Liver (tissue), 9 donors: Measurements from ENCODE around the gene ZACN. TPM values are rescaled to one million over a fixed set of nuclear protein-coding genes. Genes with fewer than 3 reads are reported as not detected.
"Not testable (repeated sequence)": the region's sequence is repeated elsewhere in the genome, so short reads cannot be mapped to it uniquely, and the experiment has no call there.

Source experiments
- DNase-seq: peaks from one replicate; pipeline ENCODE4 v3.0.0-alpha.2; 2017; ENCODE audit warnings: low spot score
- H3K27ac ChIP-seq, 2 donors: one replicate each; pipeline ENCODE4 v1.7.0; 2013; ENCODE audit warnings: inconsistent platforms in 2 of 2, low read length in 2 of 2, control low read depth in 1 of 2, low read depth in 1 of 2, mild to moderate bottlenecking in 1 of 2
- H3K27me3 ChIP-seq, 4 donors: one replicate each; pipeline versions ENCODE4 v1.6.1 to v1.7.0; 2013; ENCODE audit warnings: low read length in 3 of 4, inconsistent platforms in 1 of 4, mild to moderate bottlenecking in 1 of 4, moderate library complexity in 1 of 4; ENCODE audit not compliant: control insufficient read depth in 4 of 4, insufficient read depth in 4 of 4
- H3K36me3 ChIP-seq, 4 donors: one replicate each; pipeline versions ENCODE4 v1.6.1 to v1.7.0; 2013; ENCODE audit warnings: low read length in 3 of 4, mild to moderate bottlenecking in 3 of 4, low read depth in 1 of 4, moderate library complexity in 1 of 4; ENCODE audit not compliant: control insufficient read depth in 4 of 4, insufficient read depth in 3 of 4
- H3K4me1 ChIP-seq, 4 donors: one replicate each; pipeline versions ENCODE4 v1.6.1 to v1.7.0; 2013; ENCODE audit warnings: low read length in 3 of 4, mild to moderate bottlenecking in 3 of 4, moderate library complexity in 1 of 4; ENCODE audit not compliant: control insufficient read depth in 4 of 4, insufficient read depth in 4 of 4
- H3K4me3 ChIP-seq, 3 donors: one replicate each; pipeline versions ENCODE4 v1.6.1 to v1.7.0; 2013; ENCODE audit warnings: low read length in 3 of 3, control low read depth in 1 of 3, low read depth in 1 of 3, mild to moderate bottlenecking in 1 of 3
- H3K9ac ChIP-seq, 2 donors: one replicate each; pipeline ENCODE4 v1.7.0; 2013; ENCODE audit warnings: low read length in 2 of 2, mild to moderate bottlenecking in 2 of 2, moderate library complexity in 2 of 2, control low read depth in 1 of 2, low read depth in 1 of 2
- H3K9me3 ChIP-seq, 4 donors: one replicate each; pipeline versions ENCODE4 v1.6.1 to v1.7.0; 2013; ENCODE audit warnings: low read length in 3 of 4; ENCODE audit not compliant: control insufficient read depth in 4 of 4
- EGR1 ChIP-seq, 2 donors: IDR thresholded peaks; 2 replicates each; pipeline ENCODE4 v1.6.1; 2016 to 2018; ENCODE audit warnings: antibody characterized with exemption in 2 of 2, low read depth in 2 of 2
- FOXA1 ChIP-seq: IDR thresholded peaks from 2 replicates; pipeline ENCODE4 v1.6.1; 2016; ENCODE audit warnings: antibody characterized with exemption
- HNF4A ChIP-seq, 2 donors: conservative IDR thresholded peaks; 2 replicates each; pipeline ENCODE4 v1.6.1; 2016; ENCODE audit warnings: antibody characterized with exemption in 2 of 2, mild to moderate bottlenecking in 2 of 2
- JUND ChIP-seq, 2 donors: IDR thresholded peaks; 2 replicates each; pipeline ENCODE4 v1.6.1; 2016; ENCODE audit warnings: antibody characterized with exemption in 2 of 2
- MAX ChIP-seq: IDR thresholded peaks from 2 replicates; pipeline ENCODE4 v1.6.1; 2016; ENCODE audit warnings: antibody characterized with exemption
- NR2F2 ChIP-seq: IDR thresholded peaks from 2 replicates; pipeline ENCODE4 v1.6.1; 2016; ENCODE audit warnings: antibody characterized with exemption
- REST ChIP-seq: IDR thresholded peaks from 2 replicates; pipeline ENCODE4 v1.6.1; 2016; ENCODE audit warnings: antibody characterized with exemption, mild to moderate bottlenecking
- YY1 ChIP-seq: IDR thresholded peaks from 2 replicates; pipeline ENCODE4 v1.6.1; 2016; ENCODE audit warnings: antibody characterized with exemption, mild to moderate bottlenecking
- WGBS: extraction: QIAGEN DNeasy Blood & Tissue Kit; methylation state at CpG from one replicate; pipeline ENCODE4 v1.1.7; 2013; 5-methylcytosine and 5-hydroxymethylcytosine counted together
- polyA plus RNA-seq, 2 donors: library from polyadenylated mRNA; stranded (reverse) in 1 of 2; unstranded in 1 of 2; fragments of 200-250 nt in 1 of 2; fragments of >200 nt in 1 of 2; fragmentation: Nextera tagmentation in 1 of 2; extraction: Ambion mirVana in 1 of 2; gene quantifications; one replicate each; pipeline versions ENCODE4 v1.2.1 to v1.2.3, GENCODE V29; 2013 to 2015
- total RNA-seq, 2 donors: library from RNA; depleted of rRNA; stranded (reverse); fragments of >200 nt; gene quantifications; one replicate each; pipeline ENCODE4 v1.2.3, GENCODE V29; 2014
- donor health status: healthy.
- donor health status: healthy.
- donor health status: healthy.
- donor health status: healthy.
- donor health status: healthy.

Gene ZACN
- total and polyA plus RNA-seq, 4 donors, result 0.35 to 1.9 TPM; not detected in 2

DNA sequence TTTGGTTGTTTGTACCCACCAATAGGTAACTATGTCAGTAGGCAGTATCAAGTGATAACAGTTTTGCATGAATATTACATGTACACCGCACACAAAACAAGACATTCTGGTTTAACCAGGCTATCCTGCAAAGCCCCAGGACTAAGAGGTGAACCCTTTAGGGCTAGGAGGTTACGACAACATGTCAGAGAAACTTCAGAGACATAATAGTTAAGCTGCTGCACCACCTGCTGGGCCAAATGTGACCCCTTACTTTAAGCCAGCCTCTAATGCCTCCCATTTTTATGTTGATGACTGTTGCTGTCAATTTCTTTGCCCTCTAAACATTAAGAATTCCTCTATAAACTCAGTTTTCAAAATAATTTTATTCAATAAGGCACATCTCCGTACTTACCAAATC, 22.1 kb upstream of the ZACN start (continued):
- no peak for TF ChIP-seq REST

DNA sequence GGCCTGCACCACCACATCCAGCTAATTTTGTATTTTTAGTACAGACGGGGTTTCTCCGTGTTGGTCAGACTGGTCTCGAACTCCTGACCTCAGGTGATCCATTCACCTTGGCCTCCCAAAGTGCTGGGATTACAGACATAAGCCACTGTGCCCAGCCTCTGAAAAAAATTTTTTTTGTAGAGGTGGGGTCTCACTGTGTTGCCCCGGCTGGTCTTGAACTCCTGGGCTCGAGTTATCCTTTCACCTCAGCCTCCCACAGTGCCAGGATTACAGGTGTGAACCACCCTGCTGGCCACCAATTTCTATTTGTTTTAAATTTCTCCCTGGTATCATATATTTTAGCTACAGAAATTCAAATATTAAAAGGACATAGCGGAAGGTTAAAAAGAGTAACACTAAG, 20.7 kb upstream of the ZACN start:
- H3K4me3 ChIP-seq, H3K9me3 ChIP-seq, H3K27me3 ChIP-seq, H3K9ac ChIP-seq, H3K4me1 ChIP-seq, H3K27ac ChIP-seq, DNase-seq: not testable (repeated sequence)
- H3K36me3 ChIP-seq, result peaks cover 34 to 81% (median 57%) of the 10 kb centered on the region in 4 donors
- 92% methylated on average over 6 of the region's 6 CpGs for WGBS

DNA sequence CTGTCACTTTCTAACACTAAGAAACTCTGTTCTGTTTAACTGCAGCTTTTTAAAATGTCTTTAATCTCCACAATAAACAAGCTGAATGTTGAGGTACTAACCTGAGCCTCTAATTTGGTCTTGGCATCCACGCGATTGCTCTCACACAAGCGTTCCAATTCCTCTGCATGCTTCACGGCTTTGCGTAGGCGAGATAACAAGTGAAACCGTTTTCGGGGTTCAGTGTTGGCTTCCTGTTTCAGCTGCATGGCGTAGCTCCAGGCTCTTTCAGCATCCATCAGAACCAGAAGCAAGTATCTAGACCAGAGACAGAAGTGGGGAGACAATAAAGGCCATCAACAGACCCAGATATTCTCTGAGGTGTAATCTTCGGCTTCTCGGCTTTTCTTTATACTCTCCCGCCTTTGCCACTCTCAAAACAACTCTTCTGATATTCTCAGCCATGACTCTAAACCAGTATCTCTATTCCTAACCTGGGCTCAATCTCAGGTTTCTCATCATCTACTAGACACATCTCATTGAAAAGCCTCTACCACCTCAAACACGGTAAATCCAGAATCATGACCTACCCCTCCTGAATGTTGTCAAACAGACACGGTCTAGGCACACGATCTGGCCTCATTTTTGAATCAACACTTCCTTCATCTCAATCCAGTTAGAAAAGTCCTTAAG, 15.0 kb upstream of the ZACN start:
- no peak for TF ChIP-seq JUND (IDR thresholded peaks at IDR 0.05)
- TF ChIP-seq FOXA1, result no peak
- no peak for TF ChIP-seq REST
- TF ChIP-seq EGR1 (IDR thresholded peaks at IDR 0.05; ENCODE audit: low read depth in 2 of 2), result no peak
- TF ChIP-seq HNF4A (conservative IDR thresholded peaks at IDR 0.05), result no peak
- no peak for TF ChIP-seq YY1
- TF ChIP-seq NR2F2, result no peak
- TF ChIP-seq MAX, result no peak
- no peak for DNase-seq
- Histone ChIP-seq H3K4me3 (no peak overlapping the region), H3K27ac (no peak overlapping the region), H3K36me3 (peaks cover 24 to 72% (median 57%) of the 10 kb centered on the region in 4 donors), H3K9me3 (no peaks in the 10 kb centered on the region), H3K27me3 (no peaks in the 10 kb centered on the region), H3K9ac (no peak overlapping the region), H3K4me1 (no peaks in the 10 kb centered on the region)
- 90% methylated on average over 15 of the region's 15 CpGs for WGBS
